HepG2 (cell line): ENCODE data around the gene MGMT. TPM values are rescaled to one million over a fixed set of nuclear protein-coding genes. Genes with fewer than 3 reads are reported as not detected.

Source experiments
- ATAC-seq: fragments of 200-7000 bp; cut with Tn5 transposase; 3 replicates; pipeline ENCODE4 v1.9.1; 2020; ENCODE audit warnings: mild to moderate bottlenecking, moderate library complexity
- BruUV-seq: library from RNA; stranded (reverse); fragments of 400-500 nt; replicated peaks from 2 replicates; lab custom pipeline; 2021; lab: Mats Ljungman, UMichigan
- CTCF ChIA-PET: fragments of 300-600 bp; formaldehyde crosslinking; extraction: SDS; loops from one replicate; lab custom pipeline; 2021; ENCODE audit warnings: low total read pairs, inconsistent platforms, low intra/inter-chr PET ratio; lab: Yijun Ruan, JAX
- POLR2A ChIA-PET: fragments of 350-600 bp; sonication (Branson Sonifier 250); formaldehyde crosslinking; loops from one replicate; lab custom pipeline; 2020; ENCODE audit warnings: antibody characterized with exemption, inconsistent platforms; lab: Yijun Ruan, JAX
- DNase-seq: peaks from one replicate; pipeline ENCODE4 v3.0.0-alpha.2; 2015; ENCODE audit warnings: low spot score
- FAIRE-seq: peaks from 3 replicates; lab custom pipeline; 2011; peaks lifted over from hg19 to GRCh38; lab: Jason Lieb, UNC
- H2AFZ ChIP-seq: one replicate; pipeline ENCODE4 v1.6.1; 2011; ENCODE audit warnings: low read length, inconsistent platforms
- H3K27ac ChIP-seq: fragments of 300-600 bp; 3 replicates; pipeline ENCODE4 v1.8.0; 2011; ENCODE audit warnings: mixed run types, mild to moderate bottlenecking, mixed read lengths, low read length, inconsistent platforms; ENCODE audit not compliant: insufficient read depth; ENCODE audit errors: extremely low read length
- H3K27me3 ChIP-seq, 2 experiments: fragments of 200-600 bp in 1 of 2; 2 replicates in 1 of 2; 3 replicates in 1 of 2; pipeline versions ENCODE4 v1.6.0 to v1.8.0; 2011; ENCODE audit warnings: low read length in 2 of 2, mild to moderate bottlenecking in 2 of 2, moderate library complexity in 2 of 2, inconsistent platforms in 1 of 2; ENCODE audit not compliant: insufficient read depth in 2 of 2, control insufficient read depth in 1 of 2
- H3K36me3 ChIP-seq, 2 experiments: fragments of 200-600 bp in 1 of 2; replicated peaks in 1 of 2; 2 replicates in 1 of 2; 3 replicates in 1 of 2; pipeline versions ENCODE4 v1.5.1 to v1.8.0; 2011; ENCODE audit warnings: low read length in 2 of 2, inconsistent platforms in 1 of 2; ENCODE audit not compliant: insufficient read depth in 2 of 2, control insufficient read depth in 1 of 2
- H3K4me1 ChIP-seq: 2 replicates; pipeline ENCODE4 v1.5.1; 2012; ENCODE audit warnings: low read length, inconsistent platforms; ENCODE audit not compliant: insufficient read depth
- H3K4me2 ChIP-seq: 2 replicates; pipeline ENCODE4 v1.6.0; 2011; ENCODE audit warnings: low read depth, low read length, inconsistent platforms
- H3K4me3 ChIP-seq, 3 experiments: fragments of 200-600 bp in 1 of 3; sonication (generic), shearing (Covaris generic) in 1 of 3; replicated peaks in 1 of 3; 2 replicates each; pipeline ENCODE4 v1.5.1; 2011 to 2016; ENCODE audit warnings: low read length in 3 of 3, inconsistent platforms in 2 of 3, low read depth in 2 of 3, mild to moderate bottlenecking in 2 of 3, control low read depth in 1 of 3, mixed read lengths in 1 of 3; ENCODE audit not compliant: insufficient read depth in 1 of 3
- H3K79me2 ChIP-seq: one replicate; pipeline ENCODE4 v1.6.1; 2011; ENCODE audit warnings: low read length, inconsistent platforms; ENCODE audit not compliant: insufficient read depth
- H3K9ac ChIP-seq: 2 replicates; pipeline ENCODE4 v1.6.0; 2011; ENCODE audit warnings: mild to moderate bottlenecking, low read depth, low read length, inconsistent platforms; ENCODE audit not compliant: insufficient read depth
- H3K9me3 ChIP-seq: 2 replicates; pipeline ENCODE4 v1.5.1; 2012; ENCODE audit warnings: mild to moderate bottlenecking, low read length
- H4K20me1 ChIP-seq: 2 replicates; pipeline ENCODE4 v1.6.0; 2011; ENCODE audit warnings: inconsistent platforms, mild to moderate bottlenecking, low read length, moderate library complexity; ENCODE audit not compliant: insufficient read depth
- CC2D1A ChIP-seq: sonication (generic); formaldehyde crosslinking; IDR thresholded peaks from 2 replicates; pipeline ENCODE4 v1.8.1; 2023; ENCODE audit warnings: mild to moderate bottlenecking, missing genetic modification reagents
- NR2F2 ChIP-seq: IDR thresholded peaks from 2 replicates; pipeline ENCODE4 v1.6.1; 2012; ENCODE audit warnings: low read depth, inconsistent platforms, borderline replicate concordance
- POLR2G ChIP-seq: fragments of 200-400 bp; formaldehyde crosslinking; IDR thresholded peaks from 2 replicates; pipeline ENCODE4 v1.6.1; 2018; ENCODE audit warnings: mild to moderate bottlenecking, low read depth, low read length, moderate library complexity
- RXRA ChIP-seq: sonication (generic); formaldehyde crosslinking; IDR thresholded peaks from 2 replicates; pipeline ENCODE4 v1.5.1; 2020; ENCODE audit warnings: missing genetic modification reagents
- SMYD3 ChIP-seq: sonication (generic); formaldehyde crosslinking; IDR thresholded peaks from 2 replicates; pipeline ENCODE4 v1.8.1; 2023; ENCODE audit warnings: mild to moderate bottlenecking, missing genetic modification reagents
- SNRNP70 ChIP-seq: fragments of 200-400 bp; formaldehyde crosslinking; IDR thresholded peaks from 2 replicates; pipeline ENCODE4 v1.6.1; 2017; ENCODE audit warnings: mild to moderate bottlenecking, low read depth, low read length, moderate library complexity
- SP2 ChIP-seq: sonication (generic); formaldehyde crosslinking; IDR thresholded peaks from 2 replicates; pipeline ENCODE4 v1.5.1; 2020; ENCODE audit warnings: mild to moderate bottlenecking, missing genetic modification reagents
- ZNF143 ChIP-seq: sonication (generic); formaldehyde crosslinking; IDR thresholded peaks from 2 replicates; pipeline ENCODE4 v1.4.0; 2020; ENCODE audit warnings: missing genetic modification reagents
- ZNF382 ChIP-seq: sonication (generic); formaldehyde crosslinking; IDR thresholded peaks from 2 replicates; pipeline ENCODE4 v1.5.0; 2020; ENCODE audit warnings: missing genetic modification reagents, mild to moderate bottlenecking, borderline replicate concordance
- ZNF44 ChIP-seq: sonication (generic); formaldehyde crosslinking; IDR thresholded peaks from 2 replicates; pipeline ENCODE4 v1.5.1; 2020; ENCODE audit warnings: mild to moderate bottlenecking, missing genetic modification reagents
- ZNF460 ChIP-seq: sonication (generic); formaldehyde crosslinking; IDR thresholded peaks from 2 replicates; pipeline ENCODE4 v1.5.1; 2020; ENCODE audit warnings: missing genetic modification reagents, mild to moderate bottlenecking, borderline replicate concordance
- ZNF530 ChIP-seq: sonication (generic); formaldehyde crosslinking; IDR thresholded peaks from 2 replicates; pipeline ENCODE4 v1.5.0; 2020; ENCODE audit warnings: low read depth, mild to moderate bottlenecking, missing genetic modification reagents
- ZNF615 ChIP-seq: sonication (generic); formaldehyde crosslinking; IDR thresholded peaks from 2 replicates; pipeline ENCODE4 v1.5.0; 2020; ENCODE audit warnings: mild to moderate bottlenecking, missing genetic modification reagents, borderline replicate concordance
- ZZZ3 ChIP-seq: sonication (generic); formaldehyde crosslinking; IDR thresholded peaks from 2 replicates; pipeline ENCODE4 v1.4.0; 2020; ENCODE audit warnings: missing genetic modification reagents, mild to moderate bottlenecking, borderline replicate concordance
- WGBS: methylation state at CpG from one replicate; pipeline ENCODE4 v1.1.6; 2017; ENCODE audit warnings: low lambda C conversion rate; 5-methylcytosine and 5-hydroxymethylcytosine counted together
- in situ Hi-C: cut with HindIII; loops from 2 replicates; pipeline ENCODE4 v1.10.0; 2017; ENCODE audit warnings: low pct_unique_long_range_greater_than_20kb; ENCODE audit not compliant: extremely low pct_ligation_motif_present
- intact Hi-C: fragments of 100-400 bp; cut with micrococcal nuclease; formaldehyde crosslinking; loops from one replicate; pipeline ENCODE4 v1.10.0; 2022; ENCODE audit not compliant: unreplicated experiment
- polyA plus RNA-seq, 8 experiments: library from polyadenylated mRNA; depleted of rRNA in 3 of 8; stranded (reverse) in 7 of 8; unstranded in 1 of 8; fragments of >200 nt; fragmentation: Illumina TruSeq in 4 of 8; extraction: Trizol in 4 of 8; gene quantifications; 2 replicates each; pipeline versions ENCODE4 v1.2.1 to v1.2.3, GENCODE V29; 2011 to 2016; ENCODE audit warnings: low read depth in 4 of 8, missing spikeins in 1 of 8, mixed read lengths in 1 of 8; ENCODE audit not compliant: insufficient read depth in 1 of 8
- total RNA-seq, 5 experiments: library from RNA; depleted of rRNA; stranded (reverse); fragments of >200 nt; fragmentation: Illumina TruSeq; extraction: Trizol; gene quantifications; 2 replicates each; pipeline ENCODE4 v1.2.3, GENCODE V29; 2016; ENCODE audit warnings: low read depth in 1 of 5
- TF ChIP-seq, protein P1 (sequence below): sonication (generic); formaldehyde crosslinking; IDR thresholded peaks from 2 replicates; pipeline ENCODE4 v1.8.0; 2022; ENCODE audit warnings: mild to moderate bottlenecking, missing genetic modification reagents
- TF ChIP-seq, protein P2 (sequence below): sonication (generic); formaldehyde crosslinking; IDR thresholded peaks from 2 replicates; pipeline ENCODE4 v1.5.0; 2020; ENCODE audit warnings: missing genetic modification reagents

MGMT gene
- total and polyA plus RNA-seq, 2 of the 13 experiments (the other 11 are each of a cell fraction or from before 2014, with no cell fraction given) = 12.0 to 19.5 TPM

DNA sequence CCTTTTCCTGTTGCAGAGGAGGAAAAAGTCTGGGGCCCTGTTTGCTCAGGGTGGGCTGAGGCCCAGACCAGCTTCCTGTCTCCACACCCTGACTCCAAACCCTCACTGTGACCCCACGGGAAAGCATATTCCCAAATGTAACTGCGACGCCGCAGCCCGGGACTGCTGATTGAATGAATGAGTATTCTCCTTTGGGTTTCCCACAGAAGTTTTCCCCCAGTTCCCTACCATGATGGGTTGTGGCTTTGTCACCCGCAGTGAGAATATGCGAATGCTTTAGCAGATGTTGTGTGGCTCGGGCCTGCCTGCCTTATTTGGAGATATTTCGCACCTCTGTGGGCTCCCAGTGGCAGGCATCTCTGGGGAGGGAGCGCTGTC, 50.6 kb downstream of the MGMT start:
- no peak for TF ChIP-seq SP2 (CRISPR knock-in tag)
- no peak for TF ChIP-seq ZNF530 (CRISPR knock-in tag)
- TF ChIP-seq NR2F2 = no peak
- TF ChIP-seq ZNF615 (CRISPR knock-in tag) = no peak
- TF ChIP-seq SMYD3 (CRISPR knock-in tag) = no peak
- TF ChIP-seq CC2D1A (CRISPR knock-in tag) = no peak
- TF ChIP-seq ZZZ3 = no peak
- TF ChIP-seq SNRNP70 = no peak
- no peak for TF ChIP-seq RXRA (CRISPR knock-in tag)
- TF ChIP-seq, all 625 proteins: peak for 0
- no peak overlapping the region for H3K27ac ChIP-seq
- DNase-seq (no peak), ATAC-seq (no peak), FAIRE-seq (no peak)
- no peaks in the 10 kb centered on the region for H3K27me3 ChIP-seq
- intact Hi-C loops (no loop called here), in situ Hi-C loops (no loop called here)
- 91% methylated on average over 10 of the region's 10 CpGs for WGBS
- POLR2A ChIA-PET = no interaction called here
- H4K20me1 ChIP-seq = no peaks in the 10 kb centered on the region
- BruUV-seq = no TSS peak
- H3K9me3 ChIP-seq = peaks cover 22% of the 10 kb centered on the region; the same call in 1 of the 2 replicates
- H3K4me3 ChIP-seq = no peak overlapping the region
- CTCF ChIA-PET = no interaction called here
- H3K4me2 ChIP-seq = no peak overlapping the region
- peaks cover 17% of the 10 kb centered on the region for H3K4me1 ChIP-seq
- no peak overlapping the region for H3K9ac ChIP-seq
- H3K36me3 ChIP-seq = no peaks in the 10 kb centered on the region
- no peak overlapping the region for H2AFZ ChIP-seq
- H3K79me2 ChIP-seq = peaks cover 4% of the 10 kb centered on the region

DNA sequence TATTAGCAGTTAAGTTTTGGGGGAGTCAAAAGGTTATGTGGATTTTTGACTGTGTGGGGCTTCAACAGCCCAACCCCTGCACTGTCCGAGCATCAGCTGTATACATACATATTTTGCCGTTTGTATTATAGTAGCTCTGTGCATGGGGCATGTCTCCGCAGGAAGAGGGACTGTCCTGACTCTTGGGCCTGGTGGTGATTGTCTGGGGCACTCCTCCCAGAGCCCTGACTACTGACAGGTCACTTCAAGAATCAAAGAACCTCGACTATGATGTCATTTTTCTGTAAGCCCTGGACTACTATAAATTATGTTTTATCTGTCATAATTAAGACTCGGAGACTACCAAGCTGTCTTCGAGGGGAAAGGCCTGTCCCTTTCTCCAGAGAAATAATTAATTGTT, 51.8 kb downstream of the MGMT start:
- DNase-seq (no peak), ATAC-seq (no peak), FAIRE-seq (no peak)
- Histone ChIP-seq H3K27me3 (no peaks in the 10 kb centered on the region), H3K4me3 (no peak overlapping the region), H2AFZ (no peak overlapping the region), H3K79me2 (no peaks in the 10 kb centered on the region), H3K36me3 (no peaks in the 10 kb centered on the region), H3K4me2 (no peak overlapping the region), H3K27ac (no peak overlapping the region), H3K4me1 (peaks cover 22% of the 10 kb centered on the region), H3K9me3 (peaks cover 22% of the 10 kb centered on the region; the same call in 1 of the 2 replicates), H3K9ac (no peak overlapping the region), H4K20me1 (no peaks in the 10 kb centered on the region)
- intact Hi-C loops = no loop called here
- in situ Hi-C loops = no loop called here
- ChIA-PET CTCF (no interaction called here), POLR2A (no interaction called here)
- BruUV-seq = no TSS peak
- 69% methylated on average over 6 of the region's 6 CpGs for WGBS
- TF ChIP-seq POLR2G (no peak), ZNF44 (CRISPR knock-in tag) (no peak), ZNF382 (no peak), ZNF143 (no peak), ZNF460 (CRISPR knock-in tag) (no peak)
- TF ChIP-seq, protein P1, sequence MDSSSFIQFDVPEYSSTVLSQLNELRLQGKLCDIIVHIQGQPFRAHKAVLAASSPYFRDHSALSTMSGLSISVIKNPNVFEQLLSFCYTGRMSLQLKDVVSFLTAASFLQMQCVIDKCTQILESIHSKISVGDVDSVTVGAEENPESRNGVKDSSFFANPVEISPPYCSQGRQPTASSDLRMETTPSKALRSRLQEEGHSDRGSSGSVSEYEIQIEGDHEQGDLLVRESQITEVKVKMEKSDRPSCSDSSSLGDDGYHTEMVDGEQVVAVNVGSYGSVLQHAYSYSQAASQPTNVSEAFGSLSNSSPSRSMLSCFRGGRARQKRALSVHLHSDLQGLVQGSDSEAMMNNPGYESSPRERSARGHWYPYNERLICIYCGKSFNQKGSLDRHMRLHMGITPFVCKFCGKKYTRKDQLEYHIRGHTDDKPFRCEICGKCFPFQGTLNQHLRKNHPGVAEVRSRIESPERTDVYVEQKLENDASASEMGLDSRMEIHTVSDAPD (CRISPR knock-in tag) = no peak
- TF ChIP-seq, protein P2, sequence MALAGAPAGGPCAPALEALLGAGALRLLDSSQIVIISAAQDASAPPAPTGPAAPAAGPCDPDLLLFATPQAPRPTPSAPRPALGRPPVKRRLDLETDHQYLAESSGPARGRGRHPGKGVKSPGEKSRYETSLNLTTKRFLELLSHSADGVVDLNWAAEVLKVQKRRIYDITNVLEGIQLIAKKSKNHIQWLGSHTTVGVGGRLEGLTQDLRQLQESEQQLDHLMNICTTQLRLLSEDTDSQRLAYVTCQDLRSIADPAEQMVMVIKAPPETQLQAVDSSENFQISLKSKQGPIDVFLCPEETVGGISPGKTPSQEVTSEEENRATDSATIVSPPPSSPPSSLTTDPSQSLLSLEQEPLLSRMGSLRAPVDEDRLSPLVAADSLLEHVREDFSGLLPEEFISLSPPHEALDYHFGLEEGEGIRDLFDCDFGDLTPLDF (CRISPR knock-in tag) = no peak
